Lower leg skin (tissue), 4 donors: Measurements from ENCODE around the gene ARAP3. TPM values are rescaled to one million over a fixed set of nuclear protein-coding genes. Genes with fewer than 3 reads are reported as not detected.

Experiments used
- DNase-seq, 2 donors: peaks; one replicate each; pipeline ENCODE4 v3.0.0-alpha.2; 2019; ENCODE audit warnings: low spot score in 2 of 2
- H3K4me3 ChIP-seq: fragments of 200-600 bp; sonication (generic); 2 replicates; pipeline ENCODE4 v1.5.1; 2017; ENCODE audit warnings: mild to moderate bottlenecking, low read depth; ENCODE audit not compliant: poor library complexity, severe bottlenecking
- POLR2A ChIP-seq, 2 donors: fragments of 450-650 bp; IDR thresholded peaks; one replicate each; pipeline ENCODE4 v1.6.1; 2016 to 2017; ENCODE audit warnings: antibody characterized with exemption in 2 of 2, mild to moderate bottlenecking in 1 of 2, moderate library complexity in 1 of 2
- WGBS, 2 donors: methylation state at CpG; one replicate each; pipeline ENCODE4 v1.1.5; 2018; 5-methylcytosine and 5-hydroxymethylcytosine counted together
- intact Hi-C: fragments of 100-400 bp; cut with DNase I; formaldehyde crosslinking; loops from one replicate; pipeline ENCODE4 v1.15.0; 2023; ENCODE audit warnings: low total_unique reads
- total RNA-seq, 4 donors: library from RNA; depleted of rRNA; stranded (reverse); fragments of >200 nt; gene quantifications; one replicate each; pipeline ENCODE4 v1.1.0, GENCODE V29; 2016
- TF ChIP-seq, protein P1 (sequence below), 3 donors: fragments of 450-650 bp; IDR thresholded peaks; one replicate each; pipeline ENCODE4 v1.5.1; 2016; ENCODE audit warnings: antibody characterized with exemption in 3 of 3, mild to moderate bottlenecking in 3 of 3, moderate library complexity in 2 of 3

ARAP3 gene
- total RNA-seq, 4 donors from 2014 or later, result 2.1 to 4.2 (median 3.7) TPM

DNA sequence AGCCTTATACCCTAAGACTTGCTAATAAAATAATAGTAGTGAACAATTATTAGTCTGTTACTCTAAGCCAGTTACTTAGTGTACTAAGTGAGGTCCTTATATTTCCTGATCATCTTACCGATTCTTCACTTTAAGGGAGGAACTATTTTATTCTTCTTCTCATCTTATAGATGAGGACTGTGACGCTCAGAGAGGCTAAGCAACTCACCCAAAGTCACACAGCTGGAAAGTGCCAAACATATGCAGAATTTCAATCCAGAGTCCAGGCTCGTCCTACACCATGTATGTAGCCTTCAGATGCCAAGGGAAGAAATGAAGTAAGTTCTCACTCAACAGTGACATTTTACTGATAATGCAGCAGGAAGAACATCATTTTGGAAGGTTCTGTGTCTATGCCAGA, 34.4 kb upstream of the ARAP3 start:
- DNase-seq, result no peak
- WGBS, 2 donors, result 80 to 85% methylated on average over 3 of the region's 3 CpGs
- H3K4me3 ChIP-seq, result no peak overlapping the region
- TF ChIP-seq, protein P1, sequence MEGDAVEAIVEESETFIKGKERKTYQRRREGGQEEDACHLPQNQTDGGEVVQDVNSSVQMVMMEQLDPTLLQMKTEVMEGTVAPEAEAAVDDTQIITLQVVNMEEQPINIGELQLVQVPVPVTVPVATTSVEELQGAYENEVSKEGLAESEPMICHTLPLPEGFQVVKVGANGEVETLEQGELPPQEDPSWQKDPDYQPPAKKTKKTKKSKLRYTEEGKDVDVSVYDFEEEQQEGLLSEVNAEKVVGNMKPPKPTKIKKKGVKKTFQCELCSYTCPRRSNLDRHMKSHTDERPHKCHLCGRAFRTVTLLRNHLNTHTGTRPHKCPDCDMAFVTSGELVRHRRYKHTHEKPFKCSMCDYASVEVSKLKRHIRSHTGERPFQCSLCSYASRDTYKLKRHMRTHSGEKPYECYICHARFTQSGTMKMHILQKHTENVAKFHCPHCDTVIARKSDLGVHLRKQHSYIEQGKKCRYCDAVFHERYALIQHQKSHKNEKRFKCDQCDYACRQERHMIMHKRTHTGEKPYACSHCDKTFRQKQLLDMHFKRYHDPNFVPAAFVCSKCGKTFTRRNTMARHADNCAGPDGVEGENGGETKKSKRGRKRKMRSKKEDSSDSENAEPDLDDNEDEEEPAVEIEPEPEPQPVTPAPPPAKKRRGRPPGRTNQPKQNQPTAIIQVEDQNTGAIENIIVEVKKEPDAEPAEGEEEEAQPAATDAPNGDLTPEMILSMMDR (IDR thresholded peaks at IDR 0.05), result no peak
- no peak for TF ChIP-seq POLR2A (IDR thresholded peaks at IDR 0.05)
- intact Hi-C loops, result no loop called here

DNA sequence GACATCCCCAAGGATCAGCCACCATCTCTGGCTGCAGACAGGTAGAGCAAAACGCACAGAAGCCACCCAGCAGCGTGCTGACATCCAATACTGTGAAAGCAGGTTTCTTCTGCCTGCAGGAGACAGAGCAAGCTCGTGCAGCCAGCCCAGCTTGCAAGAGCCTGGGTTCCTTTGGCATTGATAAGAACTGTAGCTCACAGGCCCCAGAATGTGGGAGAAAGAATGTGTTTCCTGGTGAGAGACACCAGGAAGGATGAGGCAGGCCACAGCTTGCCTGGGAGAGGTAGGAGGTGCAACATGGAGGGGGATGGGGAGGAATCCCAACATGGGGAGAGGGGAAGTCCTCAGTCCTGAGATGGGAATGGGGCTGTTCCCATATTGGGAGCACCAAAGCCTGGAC, 34.0 kb upstream of the ARAP3 start:
- TF ChIP-seq, protein P1 (IDR thresholded peaks at IDR 0.05), result no peak
- no peak for TF ChIP-seq POLR2A (IDR thresholded peaks at IDR 0.05)
- intact Hi-C loops, result no loop called here
- H3K4me3 ChIP-seq, result no peak overlapping the region
- WGBS, 2 donors, result 27 to 31% methylated on average over 3 of the region's 3 CpGs
- no peak for DNase-seq

DNA sequence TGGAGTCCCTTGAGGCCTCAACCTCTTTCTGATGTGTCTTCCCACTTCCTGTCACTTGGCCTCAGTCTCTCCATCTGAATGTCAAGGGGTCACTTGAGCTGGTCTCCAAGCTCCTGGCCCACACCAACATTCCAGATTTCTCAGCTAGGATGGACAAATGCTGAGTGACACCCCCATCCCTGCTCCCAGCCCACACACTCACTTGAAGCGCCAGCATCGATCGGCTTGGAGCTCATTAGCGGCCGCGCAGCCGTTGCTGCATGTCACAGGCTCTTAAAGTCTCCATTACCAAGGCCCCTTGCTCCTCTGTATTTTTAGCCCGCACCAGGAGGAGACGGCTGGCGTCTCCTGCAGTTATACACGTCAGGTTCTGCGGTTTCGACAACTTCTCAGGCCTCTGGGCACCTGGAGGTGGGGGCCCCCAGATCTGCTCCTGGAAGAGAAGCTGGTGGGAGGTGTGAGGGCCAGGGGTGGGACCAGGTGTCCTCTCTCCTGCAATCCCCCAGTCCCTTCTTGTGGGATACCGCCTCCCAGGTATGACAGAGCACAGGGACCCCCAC, 33.4 kb upstream of the ARAP3 start:
- DNase-seq, result no peak
- TF ChIP-seq, protein P1 (IDR thresholded peaks at IDR 0.05), result no peak
- TF ChIP-seq POLR2A (IDR thresholded peaks at IDR 0.05), result no peak
- H3K4me3 ChIP-seq, result no peak overlapping the region
- intact Hi-C loops, result no loop called here
- WGBS, 2 donors, result 53 to 61% methylated on average over 14 of the region's 14 CpGs

DNA sequence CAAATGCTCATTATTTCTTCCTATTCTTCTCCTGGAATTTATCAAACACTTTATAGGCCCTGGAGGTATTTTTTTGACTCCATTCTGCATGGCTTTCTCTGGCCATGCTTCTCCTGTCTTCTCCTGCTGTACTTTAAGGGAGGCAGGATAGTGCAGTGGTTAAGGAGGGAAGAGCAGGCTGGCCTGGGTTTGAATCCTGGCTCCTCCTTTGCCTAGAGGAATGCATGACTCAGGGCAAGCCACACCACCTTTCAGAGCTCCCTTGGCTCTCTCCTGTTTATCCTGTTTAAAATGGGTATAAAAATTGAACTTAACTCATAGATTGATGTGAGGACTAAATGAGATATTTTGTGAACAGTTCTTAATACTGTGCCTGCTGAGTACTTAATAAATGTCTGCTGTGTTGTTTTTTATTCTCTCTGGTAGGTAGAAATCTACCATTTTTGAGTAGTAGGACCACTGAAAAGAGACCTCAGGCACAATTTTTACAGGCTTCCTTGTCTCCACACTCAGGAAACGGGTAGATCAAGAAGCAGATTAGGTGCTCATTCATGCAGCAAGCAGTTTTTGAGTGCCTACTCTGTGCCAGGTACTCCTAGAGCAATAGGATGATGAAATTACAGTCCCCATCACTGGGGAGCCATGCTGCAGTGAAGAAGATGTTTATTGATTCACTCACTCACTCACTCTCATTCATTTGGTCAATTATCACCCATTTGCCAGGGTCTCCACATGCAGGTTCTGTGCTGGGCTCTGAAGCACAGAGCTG, 32.7 kb upstream of the ARAP3 start:
- WGBS, 2 donors, result 45 to 70% methylated on average over 1 of the region's 1 CpG
- intact Hi-C loops, result no loop called here
- no peak for DNase-seq
- TF ChIP-seq, protein P1 (IDR thresholded peaks at IDR 0.05), result no peak
- TF ChIP-seq POLR2A (IDR thresholded peaks at IDR 0.05), result no peak
- no peak overlapping the region for H3K4me3 ChIP-seq

DNA sequence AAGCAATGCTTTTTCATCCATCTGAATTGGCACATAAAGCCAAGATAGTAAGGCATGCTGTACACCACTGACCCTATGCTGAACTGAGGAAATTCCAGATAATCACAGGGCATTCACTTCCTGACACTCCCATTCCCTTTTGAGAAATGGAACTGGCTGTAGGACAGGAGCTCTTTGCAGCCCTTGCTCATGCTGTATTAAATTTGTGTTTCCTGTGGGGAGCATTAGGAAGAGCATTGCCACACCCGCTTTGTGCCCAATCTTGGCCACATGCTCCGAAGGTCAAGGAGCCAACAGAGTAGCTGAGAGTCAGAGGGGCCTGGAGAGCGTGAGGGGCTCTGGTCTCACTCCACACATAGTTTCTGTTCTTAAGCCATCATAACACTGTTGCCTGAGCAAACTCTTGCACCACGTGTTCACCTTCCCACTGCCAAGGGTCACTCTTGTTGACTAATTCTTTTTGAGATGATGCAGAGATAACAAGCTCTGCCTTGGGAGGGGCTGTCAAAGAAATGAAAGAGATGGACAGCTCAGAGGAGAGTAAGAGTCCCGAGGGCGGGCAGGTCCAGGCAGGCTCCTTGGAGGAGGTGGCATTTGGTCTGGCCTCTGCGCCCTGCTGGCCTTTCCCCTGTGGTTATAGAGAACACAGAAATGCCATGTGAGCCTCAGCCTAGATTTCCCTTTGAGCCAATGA, 31.7 kb upstream of the ARAP3 start:
- no peak overlapping the region for H3K4me3 ChIP-seq
- intact Hi-C loops, result no loop called here
- DNase-seq, result no peak
- TF ChIP-seq POLR2A (IDR thresholded peaks at IDR 0.05), result no peak
- TF ChIP-seq, protein P1 (IDR thresholded peaks at IDR 0.05), result no peak
- WGBS, 2 donors, result 68 to 71% methylated on average over 7 of the region's 7 CpGs
